Measurements from ENCODE around the gene MPG. TPM values are rescaled to one million over a fixed set of nuclear protein-coding genes. Genes with fewer than 3 reads are reported as not detected.

The MPG gene
- total and polyA plus RNA-seq, 2 experiments from 2014 or later, result 38.0 to 91.1 TPM

DNA sequence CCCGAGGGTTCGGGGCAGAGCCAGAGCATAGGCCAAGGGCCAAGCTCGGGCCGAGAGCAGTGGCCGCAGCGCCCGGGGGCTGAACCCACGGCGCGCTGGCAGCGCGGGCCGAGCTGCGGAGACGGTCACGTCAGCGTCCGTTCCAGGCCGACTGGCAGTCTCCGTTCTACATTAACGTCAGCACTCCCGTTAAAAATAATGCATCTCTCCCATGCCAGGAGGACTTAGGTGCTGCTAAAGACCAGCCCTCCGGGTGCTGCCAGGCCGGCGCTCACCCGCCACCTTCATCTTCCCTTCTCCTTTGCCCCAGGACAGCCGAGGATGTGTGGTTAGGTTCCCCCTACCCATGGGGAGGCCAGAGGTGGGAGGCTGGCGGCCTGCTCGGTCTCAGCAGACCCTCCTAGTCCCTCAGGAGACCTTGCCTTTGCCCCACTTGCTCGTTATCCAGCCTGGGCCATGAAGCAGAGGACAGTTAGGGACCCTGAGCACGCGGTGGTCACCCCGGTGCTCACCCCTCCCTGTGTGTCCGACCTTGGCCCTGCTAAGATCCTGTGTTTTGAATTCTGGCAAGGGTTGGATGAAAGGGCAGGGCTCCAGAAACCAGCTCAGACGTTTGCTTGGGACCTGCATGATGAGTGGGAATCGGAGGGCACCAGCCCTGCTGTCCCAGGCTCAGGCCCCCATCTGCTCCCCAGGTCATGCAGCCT is 572 bp downstream of the MPG start:
- Mint-ChIP-seq H3K36me3 (ENCODE audit: low read depth) (peaks cover under 1% of the 10 kb centered on the region; the same call in 2 of the 3 replicates), H3K27me3 (ENCODE audit: insufficient read depth, low read depth, poor library complexity) (peaks cover 20% of the 10 kb centered on the region), H3K4me1 (peaks cover 40% of the 10 kb centered on the region), H3K9me3 (no peaks in the 10 kb centered on the region), H3K27ac (no peak overlapping the region), H3K4me3 (peak overlapping the region; percentile 82)
- H3K4me3 ChIP-seq, result peak overlapping the region; percentile 64
- no peaks in the 10 kb centered on the region for H3K36me3 ChIP-seq (ENCODE audit: insufficient read depth)
- H3K4me1 ChIP-seq (ENCODE audit: insufficient read depth), result peaks cover 37% of the 10 kb centered on the region
- H3K79me2 ChIP-seq (replicated peaks; ENCODE audit: insufficient read depth), result no peaks in the 10 kb centered on the region
- no peak for ATAC-seq
- H4K20me1 ChIP-seq (replicated peaks; ENCODE audit: insufficient read depth), result no peaks in the 10 kb centered on the region
- H2AFZ ChIP-seq, result no peak overlapping the region; the same call in 1 of the 2 replicates
- H3K9me2 ChIP-seq (ENCODE audit: insufficient read depth), result no peaks in the 10 kb centered on the region
- H3K27me3 ChIP-seq (ENCODE audit: insufficient read depth), result no peaks in the 10 kb centered on the region
- H3F3A ChIP-seq (replicated peaks; ENCODE audit: low read depth), result peaks cover 17% of the 10 kb centered on the region; the same call in 1 of the 2 replicates
- peak overlapping the region; percentile 84 for H3K4me2 ChIP-seq
- no peak for DNase-seq (ENCODE audit: low spot score)
- no peak for TF ChIP-seq EZH2phosphoT487 (IDR thresholded peaks at IDR 0.05; ENCODE audit: unreplicated experiment)
- no peak for TF ChIP-seq STAT1 (IDR thresholded peaks at IDR 0.05; ENCODE audit: unreplicated experiment)
- TF ChIP-seq ZNF114 (CRISPR knock-in tag; IDR thresholded peaks at IDR 0.05), result no peak
- H3K27ac ChIP-seq (ENCODE audit: low read depth), result no peak overlapping the region

DNA sequence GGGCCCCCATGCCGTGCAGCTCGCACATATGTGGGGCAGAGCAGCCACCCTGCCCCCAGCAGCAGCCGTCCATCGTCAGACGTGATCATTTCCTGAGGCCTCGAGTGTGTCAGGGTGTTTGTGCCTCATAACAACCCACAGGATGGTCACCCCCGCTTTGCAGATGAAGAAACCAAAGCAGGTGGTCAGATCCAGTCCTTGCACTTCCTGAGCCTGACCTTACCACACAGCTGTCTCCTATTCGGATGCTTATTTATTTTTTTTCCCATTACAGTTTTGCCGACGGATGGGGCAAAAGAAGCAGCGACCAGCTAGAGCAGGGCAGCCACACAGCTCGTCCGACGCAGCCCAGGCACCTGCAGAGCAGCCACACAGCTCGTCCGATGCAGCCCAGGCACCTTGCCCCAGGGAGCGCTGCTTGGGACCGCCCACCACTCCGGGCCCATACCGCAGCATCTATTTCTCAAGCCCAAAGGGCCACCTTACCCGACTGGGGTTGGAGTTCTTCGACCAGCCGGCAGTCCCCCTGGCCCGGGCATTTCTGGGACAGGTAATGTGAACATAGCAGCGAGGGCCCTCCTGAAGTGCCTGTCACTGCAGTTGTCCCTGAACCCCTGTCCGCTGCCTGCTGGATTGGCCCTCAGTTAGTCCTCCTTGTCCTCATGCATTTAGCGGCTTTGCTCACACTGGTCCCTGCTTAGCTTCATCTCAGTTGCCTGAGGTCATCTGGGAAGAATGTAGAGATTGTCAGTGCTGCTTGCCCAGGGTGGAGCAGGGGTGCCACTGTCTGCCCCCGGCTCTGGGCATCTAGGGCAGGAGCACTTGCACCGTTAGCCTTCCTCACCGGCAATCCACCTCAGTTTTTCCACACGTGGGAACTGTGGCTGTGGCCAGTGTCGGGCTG is 1.4 kb downstream of the MPG start:
- Histone ChIP-seq H3K4me2 (peak overlapping the region; percentile 84), H3K27me3 (ENCODE audit: insufficient read depth) (no peaks in the 10 kb centered on the region), H3K9me2 (ENCODE audit: insufficient read depth) (no peaks in the 10 kb centered on the region), H3F3A (replicated peaks; ENCODE audit: low read depth) (peaks cover 16% of the 10 kb centered on the region; the same call in 1 of the 2 replicates), H3K4me3 (peak overlapping the region; percentile 64), H3K27ac (ENCODE audit: low read depth) (no peak overlapping the region), H2AFZ (no peak overlapping the region), H3K36me3 (ENCODE audit: insufficient read depth) (no peaks in the 10 kb centered on the region), H4K20me1 (replicated peaks; ENCODE audit: insufficient read depth) (no peaks in the 10 kb centered on the region), H3K4me1 (ENCODE audit: insufficient read depth) (peaks cover 32% of the 10 kb centered on the region), H3K79me2 (replicated peaks; ENCODE audit: insufficient read depth) (no peaks in the 10 kb centered on the region)
- TF ChIP-seq NANOG (IDR thresholded peaks at IDR 0.05; ENCODE audit: borderline replicate concordance) (no peak), ZNF331 (CRISPR knock-in tag; IDR thresholded peaks at IDR 0.05; ENCODE audit: low read depth) (no peak), JUNB (IDR thresholded peaks at IDR 0.05; ENCODE audit: unreplicated experiment) (no peak)
- H3K4me3 Mint-ChIP-seq, result peak overlapping the region; percentile 82
- ATAC-seq (no peak), DNase-seq (ENCODE audit: low spot score) (no peak)
- no peak overlapping the region for H3K27ac Mint-ChIP-seq
- peaks cover 36% of the 10 kb centered on the region for H3K4me1 Mint-ChIP-seq
- no peaks in the 10 kb centered on the region for H3K9me3 Mint-ChIP-seq
- H3K27me3 Mint-ChIP-seq (ENCODE audit: insufficient read depth, low read depth, poor library complexity), result peaks cover 20% of the 10 kb centered on the region
- H3K36me3 Mint-ChIP-seq (ENCODE audit: low read depth), result peaks cover 5% of the 10 kb centered on the region

DNA sequence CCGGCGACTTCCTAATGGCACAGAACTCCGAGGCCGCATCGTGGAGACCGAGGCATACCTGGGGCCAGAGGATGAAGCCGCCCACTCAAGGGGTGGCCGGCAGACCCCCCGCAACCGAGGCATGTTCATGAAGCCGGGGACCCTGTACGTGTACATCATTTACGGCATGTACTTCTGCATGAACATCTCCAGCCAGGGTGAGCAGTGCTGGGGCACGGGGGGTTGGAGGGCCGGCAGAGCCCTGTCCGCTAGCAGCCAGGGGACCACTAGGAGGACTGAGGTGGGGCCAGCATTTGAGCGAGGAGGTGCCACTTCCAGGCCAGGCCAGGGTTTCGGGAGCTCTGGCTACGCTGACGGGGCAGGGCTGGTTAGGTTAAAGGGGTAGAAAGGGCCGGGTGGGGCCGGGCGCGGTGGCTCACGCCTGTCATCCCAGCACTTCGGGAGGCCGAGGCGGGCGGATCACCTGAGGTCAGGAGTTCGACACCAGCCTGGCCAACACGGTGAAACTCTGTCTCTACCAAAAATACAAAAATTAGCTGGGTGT is 5.1 kb downstream of the MPG start:
- H3K27me3 ChIP-seq (ENCODE audit: insufficient read depth), result no peaks in the 10 kb centered on the region
- DNase-seq (ENCODE audit: low spot score), result no peak
- H3K9me2 ChIP-seq (ENCODE audit: insufficient read depth), result no peaks in the 10 kb centered on the region
- H3K4me2 ChIP-seq, result no peak overlapping the region
- Mint-ChIP-seq H3K36me3 (ENCODE audit: low read depth) (peaks cover 18% of the 10 kb centered on the region), H3K9me3 (no peaks in the 10 kb centered on the region), H3K4me1 (peaks cover 13% of the 10 kb centered on the region), H3K27ac (no peak overlapping the region), H3K4me3 (no peak overlapping the region), H3K27me3 (ENCODE audit: insufficient read depth, low read depth, poor library complexity) (peaks cover 7% of the 10 kb centered on the region)
- peaks cover 5% of the 10 kb centered on the region; the same call in 1 of the 2 replicates for H3K4me1 ChIP-seq (ENCODE audit: insufficient read depth)
- H3K36me3 ChIP-seq (ENCODE audit: insufficient read depth), result no peaks in the 10 kb centered on the region
- no peaks in the 10 kb centered on the region; the same call in 1 of the 2 replicates for H4K20me1 ChIP-seq (replicated peaks; ENCODE audit: insufficient read depth)
- H3K79me2 ChIP-seq (replicated peaks; ENCODE audit: insufficient read depth), result no peaks in the 10 kb centered on the region
- no peak overlapping the region for H3K4me3 ChIP-seq
- ATAC-seq, result no peak
- H2AFZ ChIP-seq, result no peak overlapping the region
- no peak overlapping the region for H3K27ac ChIP-seq (ENCODE audit: low read depth)
- no peaks in the 10 kb centered on the region for H3F3A ChIP-seq (replicated peaks; ENCODE audit: low read depth)
- TF ChIP-seq, protein P1, sequence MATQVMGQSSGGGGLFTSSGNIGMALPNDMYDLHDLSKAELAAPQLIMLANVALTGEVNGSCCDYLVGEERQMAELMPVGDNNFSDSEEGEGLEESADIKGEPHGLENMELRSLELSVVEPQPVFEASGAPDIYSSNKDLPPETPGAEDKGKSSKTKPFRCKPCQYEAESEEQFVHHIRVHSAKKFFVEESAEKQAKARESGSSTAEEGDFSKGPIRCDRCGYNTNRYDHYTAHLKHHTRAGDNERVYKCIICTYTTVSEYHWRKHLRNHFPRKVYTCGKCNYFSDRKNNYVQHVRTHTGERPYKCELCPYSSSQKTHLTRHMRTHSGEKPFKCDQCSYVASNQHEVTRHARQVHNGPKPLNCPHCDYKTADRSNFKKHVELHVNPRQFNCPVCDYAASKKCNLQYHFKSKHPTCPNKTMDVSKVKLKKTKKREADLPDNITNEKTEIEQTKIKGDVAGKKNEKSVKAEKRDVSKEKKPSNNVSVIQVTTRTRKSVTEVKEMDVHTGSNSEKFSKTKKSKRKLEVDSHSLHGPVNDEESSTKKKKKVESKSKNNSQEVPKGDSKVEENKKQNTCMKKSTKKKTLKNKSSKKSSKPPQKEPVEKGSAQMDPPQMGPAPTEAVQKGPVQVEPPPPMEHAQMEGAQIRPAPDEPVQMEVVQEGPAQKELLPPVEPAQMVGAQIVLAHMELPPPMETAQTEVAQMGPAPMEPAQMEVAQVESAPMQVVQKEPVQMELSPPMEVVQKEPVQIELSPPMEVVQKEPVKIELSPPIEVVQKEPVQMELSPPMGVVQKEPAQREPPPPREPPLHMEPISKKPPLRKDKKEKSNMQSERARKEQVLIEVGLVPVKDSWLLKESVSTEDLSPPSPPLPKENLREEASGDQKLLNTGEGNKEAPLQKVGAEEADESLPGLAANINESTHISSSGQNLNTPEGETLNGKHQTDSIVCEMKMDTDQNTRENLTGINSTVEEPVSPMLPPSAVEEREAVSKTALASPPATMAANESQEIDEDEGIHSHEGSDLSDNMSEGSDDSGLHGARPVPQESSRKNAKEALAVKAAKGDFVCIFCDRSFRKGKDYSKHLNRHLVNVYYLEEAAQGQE (IDR thresholded peaks at IDR 0.05; ENCODE audit: unreplicated experiment), result no peak
- TF ChIP-seq JUNB (IDR thresholded peaks at IDR 0.05; ENCODE audit: unreplicated experiment) (no peak), POLR2AphosphoS5 (IDR thresholded peaks at IDR 0.05; ENCODE audit: low read depth) (no peak; the same call in none of the 2 replicates), ZNF331 (CRISPR knock-in tag; IDR thresholded peaks at IDR 0.05; ENCODE audit: low read depth) (no peak), ZNF114 (CRISPR knock-in tag; IDR thresholded peaks at IDR 0.05) (no peak), EZH2 (IDR thresholded peaks at IDR 0.05; ENCODE audit: low read depth, unreplicated experiment) (no peak), NANOG (IDR thresholded peaks at IDR 0.05; ENCODE audit: borderline replicate concordance) (no peak), EZH2phosphoT487 (IDR thresholded peaks at IDR 0.05; ENCODE audit: unreplicated experiment) (no peak), CREB1 (CRISPR knock-in tag; IDR thresholded peaks at IDR 0.05; ENCODE audit: low read depth) (no peak), STAT1 (IDR thresholded peaks at IDR 0.05; ENCODE audit: unreplicated experiment) (no peak)

Measured in GM23338 (cell line).